Lower lobe of right lung (tissue), 2 donors: ENCODE data around the gene INO80D. TPM values are rescaled to one million over a fixed set of nuclear protein-coding genes. Genes with fewer than 3 reads are reported as not detected.
"Not testable (repeated sequence)": the region's sequence is repeated elsewhere in the genome, so short reads cannot be mapped to it uniquely, and the experiment has no call there.

Source experiments
- ATAC-seq, 2 donors: fragments of 200-7000 bp; cut with Tn5 transposase; one replicate each; pipeline ENCODE4 v1.9.1; 2020 to 2022; ENCODE audit warnings: mild to moderate bottlenecking in 2 of 2, moderate library complexity in 2 of 2
- DNase-seq: peaks from one replicate; pipeline ENCODE4 v3.0.0-alpha.2; 2020
- H3K27ac ChIP-seq: fragments of 200-600 bp; one replicate; pipeline ENCODE4 v1.8.0; 2022
- H3K27me3 ChIP-seq: fragments of 200-600 bp; one replicate; pipeline ENCODE4 v1.8.0; 2022; ENCODE audit warnings: low read depth
- H3K36me3 ChIP-seq: fragments of 200-600 bp; one replicate; pipeline ENCODE4 v1.8.0; 2022; ENCODE audit warnings: mild to moderate bottlenecking
- H3K4me1 ChIP-seq: fragments of 200-600 bp; one replicate; pipeline ENCODE4 v1.8.0; 2022
- H3K4me3 ChIP-seq: fragments of 200-600 bp; one replicate; pipeline ENCODE4 v1.8.0; 2022; ENCODE audit warnings: mild to moderate bottlenecking
- H3K9me3 ChIP-seq: fragments of 200-600 bp; one replicate; pipeline ENCODE4 v1.8.0; 2022
- CTCF ChIP-seq: fragments of 200-600 bp; IDR thresholded peaks from one replicate; pipeline ENCODE4 v1.8.0; 2022; ENCODE audit warnings: antibody characterized with exemption, mild to moderate bottlenecking
- intact Hi-C: fragments of 100-400 bp; cut with DNase I; formaldehyde crosslinking; loops from one replicate; pipeline ENCODE4 v1.11.0; 2022
- long read RNA-seq: library from polyadenylated mRNA; unstranded; transcript quantifications from one replicate; pipeline ENCODE4 v2.0.0, GENCODE V29; 2021
- total RNA-seq: library from RNA; stranded (reverse); fragmentation: NEBNext Ultra II Directional; extraction: Animal tissue kit (Norgen Biotek cat#: 25700); gene quantifications from one replicate; pipeline ENCODE4 v1.2.1, GENCODE V29; 2021
- donor health status: DM: no; HTN: yes; CAD: no; lungs with severe emphysema.

INO80D gene, protein sequence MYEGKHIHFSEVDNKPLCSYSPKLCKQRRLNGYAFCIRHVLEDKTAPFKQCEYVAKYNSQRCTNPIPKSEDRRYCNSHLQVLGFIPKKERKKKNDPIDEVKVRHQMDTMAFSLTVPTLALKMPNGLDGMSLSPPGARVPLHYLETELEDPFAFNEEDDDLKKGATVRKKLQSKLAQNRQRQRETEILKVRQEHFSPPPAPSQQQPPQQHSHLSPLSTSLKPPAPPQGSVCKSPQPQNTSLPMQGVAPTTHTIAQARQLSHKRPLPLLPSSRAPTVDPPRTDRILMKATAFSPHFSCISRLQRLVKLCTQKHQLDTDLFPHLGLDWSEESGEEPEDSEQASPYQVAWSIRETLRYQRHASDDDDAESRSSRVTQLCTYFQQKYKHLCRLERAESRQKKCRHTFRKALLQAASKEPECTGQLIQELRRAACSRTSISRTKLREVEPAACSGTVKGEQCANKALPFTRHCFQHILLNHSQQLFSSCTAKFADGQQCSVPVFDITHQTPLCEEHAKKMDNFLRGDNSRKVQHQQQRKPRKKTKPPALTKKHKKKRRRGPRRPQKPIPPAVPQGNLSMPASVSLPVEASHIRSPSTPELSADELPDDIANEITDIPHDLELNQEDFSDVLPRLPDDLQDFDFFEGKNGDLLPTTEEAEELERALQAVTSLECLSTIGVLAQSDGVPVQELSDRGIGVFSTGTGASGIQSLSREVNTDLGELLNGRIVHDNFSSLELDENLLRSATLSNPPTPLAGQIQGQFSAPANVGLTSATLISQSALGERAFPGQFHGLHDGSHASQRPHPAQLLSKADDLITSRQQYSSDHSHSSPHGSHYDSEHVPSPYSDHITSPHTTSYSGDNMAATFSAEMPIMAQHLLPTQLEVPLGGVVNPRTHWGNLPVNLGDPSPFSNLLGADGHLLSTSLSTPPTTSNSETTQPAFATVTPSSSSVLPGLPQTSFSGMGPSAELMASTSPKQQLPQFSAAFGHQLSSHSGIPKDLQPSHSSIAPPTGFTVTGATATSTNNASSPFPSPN
- 26.0 TPM for total RNA-seq
- long read RNA-seq, full-length matches to known transcripts: 1 of 14 reads
- long read RNA-seq, partial matches to known transcripts: 2 of 14 reads
- long read RNA-seq, other reads (novel, unspliced or antisense): 11 of 14 reads

DNA sequence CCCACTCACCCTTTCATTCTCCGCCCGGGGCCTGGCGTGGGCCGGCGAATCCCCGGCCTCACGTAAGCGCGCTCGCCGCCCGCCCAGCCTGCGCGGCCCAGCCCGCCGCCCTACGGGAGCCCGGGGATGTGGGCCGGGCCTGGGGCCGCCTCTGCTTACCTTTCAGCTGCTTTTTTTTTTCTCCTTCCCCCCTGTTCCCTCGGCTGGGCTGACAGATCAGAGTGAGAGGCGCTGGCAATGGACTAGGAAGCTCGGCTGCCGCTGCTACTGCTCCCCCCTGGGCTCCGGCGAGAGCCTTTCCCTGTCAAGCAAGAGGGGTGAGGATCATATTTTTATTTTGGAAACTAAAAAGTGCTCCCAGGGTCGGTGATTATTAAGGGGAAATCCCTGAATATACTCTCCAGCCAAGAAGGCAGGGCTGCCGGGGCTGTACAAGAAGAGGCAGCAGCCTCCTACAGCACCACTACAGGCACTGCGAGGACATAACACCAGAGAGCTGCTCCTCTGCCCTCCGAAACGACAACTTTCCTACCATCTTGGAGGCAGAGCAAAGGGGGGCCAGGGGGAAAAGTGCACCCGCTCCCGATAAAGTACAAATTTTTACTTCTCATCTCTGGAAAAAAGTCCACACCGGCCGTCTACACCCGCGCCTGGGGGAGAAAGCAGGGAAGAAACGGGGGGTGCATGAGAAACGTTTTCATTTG, at the start of gene INO80D:
TSS of gene INO80D (minus strand) at position 433 of the 704 bp plus-strand sequence. CDS start 23,158 bp downstream, outside the sequence.
- Histone ChIP-seq H3K27ac (peak within 1 kb of the TSS; percentile 99), H3K9me3 (no peaks in the 10 kb centered on the region), H3K36me3 (peaks cover 5% of the 10 kb centered on the region), H3K4me3 (peak within 1 kb of the TSS; percentile 84), H3K4me1 (peaks cover 30% of the 10 kb centered on the region), H3K27me3 (no peaks in the 10 kb centered on the region)
- ATAC-seq: peak; percentile 93 to 95
- TF ChIP-seq CTCF: peak; percentile 56
- intact Hi-C loops: no loop called here
- peak; percentile 84 for DNase-seq

DNA sequence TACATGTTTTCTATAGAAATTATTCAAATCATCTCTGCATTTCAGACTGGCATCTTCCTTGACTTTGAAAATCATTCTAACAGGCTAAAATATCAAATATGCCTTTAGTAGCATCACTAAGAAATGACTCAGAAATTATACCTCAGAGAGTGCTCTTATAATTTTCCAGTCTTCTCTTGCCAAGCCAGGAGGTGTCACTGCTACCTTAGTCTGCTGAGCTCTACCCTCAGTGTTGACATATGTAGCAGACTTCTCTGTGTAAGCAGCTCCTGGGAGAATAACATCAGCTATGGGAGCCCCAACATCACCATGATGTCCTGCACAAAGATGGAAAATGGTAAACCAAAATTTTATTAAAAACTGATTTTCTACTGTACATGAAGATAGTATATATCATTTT, 41.7 kb upstream of the INO80D start:
- ATAC-seq (no peak), DNase-seq (no peak)
- intact Hi-C loops: no loop called here
- Histone ChIP-seq H3K4me1 (no peaks in the 10 kb centered on the region), H3K27me3 (no peaks in the 10 kb centered on the region), H3K36me3 (peaks cover 99% of the 10 kb centered on the region), H3K9me3 (no peaks in the 10 kb centered on the region), H3K4me3 (no peak overlapping the region), H3K27ac (no peak overlapping the region)
- no peak for TF ChIP-seq CTCF

DNA sequence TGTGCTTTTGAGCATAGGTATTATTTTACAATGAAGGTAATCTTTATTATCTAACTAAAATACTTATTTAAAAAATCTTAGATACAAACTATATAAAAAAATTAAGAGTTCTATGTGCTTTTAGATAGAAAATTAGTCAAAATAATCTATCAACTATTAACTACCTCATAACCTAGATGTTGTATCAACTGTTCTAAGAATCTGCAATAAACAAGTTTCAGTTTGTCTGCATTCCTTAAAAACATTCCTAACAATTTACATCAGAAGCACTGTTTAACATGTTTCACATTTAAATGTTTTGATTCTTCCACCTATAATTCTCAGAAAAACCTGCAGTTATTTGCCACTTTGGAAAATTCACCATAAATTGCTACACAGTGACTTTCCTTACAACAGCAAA, 39.9 kb upstream of the INO80D start:
- no peaks in the 10 kb centered on the region for H3K27me3 ChIP-seq
- ATAC-seq: no peak
- H3K27ac ChIP-seq: no peak overlapping the region
- H3K9me3 ChIP-seq: peaks cover 4% of the 10 kb centered on the region
- DNase-seq: no peak
- intact Hi-C loops: no loop called here
- no peaks in the 10 kb centered on the region for H3K4me1 ChIP-seq
- no peak overlapping the region for H3K4me3 ChIP-seq
- peaks cover 99% of the 10 kb centered on the region for H3K36me3 ChIP-seq
- no peak for TF ChIP-seq CTCF

DNA sequence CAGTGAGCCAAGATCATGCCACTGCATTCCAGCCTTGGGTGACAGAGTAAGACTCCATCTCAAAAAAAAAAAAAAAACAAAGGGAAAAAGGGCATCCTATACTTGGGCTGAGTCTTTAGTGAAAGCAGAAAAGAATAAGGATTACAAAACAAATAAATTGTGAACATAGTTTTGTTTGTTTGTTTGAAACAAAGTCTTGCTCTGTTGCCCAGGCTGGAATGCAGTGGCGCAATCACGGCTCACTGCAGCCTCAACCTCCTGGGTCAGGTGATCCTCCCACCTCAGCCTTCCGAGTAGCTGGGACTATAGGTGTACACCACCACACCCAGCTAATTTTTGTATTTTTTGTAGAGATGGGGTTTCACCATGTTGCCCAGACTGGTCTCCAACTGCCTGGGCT, 36.6 kb upstream of the INO80D start:
- ATAC-seq, H3K27ac ChIP-seq, H3K27me3 ChIP-seq, DNase-seq, H3K4me3 ChIP-seq, H3K4me1 ChIP-seq, intact Hi-C loops, H3K9me3 ChIP-seq: not testable (repeated sequence)
- peaks cover 79% of the 10 kb centered on the region for H3K36me3 ChIP-seq

GRCh38 chr2:206116278-206116677, 30.3 kb upstream of the INO80D start:
- no peak for TF ChIP-seq CTCF
- DNase-seq (no peak), ATAC-seq (peak in 1 of 2 donors; percentile 15)
- Histone ChIP-seq H3K27ac (no peak overlapping the region), H3K9me3 (peaks cover 2% of the 10 kb centered on the region), H3K36me3 (peaks cover 30% of the 10 kb centered on the region), H3K4me3 (no peak overlapping the region), H3K4me1 (no peaks in the 10 kb centered on the region), H3K27me3 (no peaks in the 10 kb centered on the region)
- intact Hi-C loops: no loop called here
